ENCODE measurements around the gene CCDC24. TPM values are rescaled to one million over a fixed set of nuclear protein-coding genes. Genes with fewer than 3 reads are reported as not detected.

The CCDC24 gene
- total and polyA plus RNA-seq, 9 of the 15 experiments (the other 6 are each of a cell fraction or from before 2014, with no cell fraction given), result 0.31 to 4.5 (median 1.5) TPM

- Histone ChIP-seq H3K9me3 (replicated peaks; ENCODE audit: control insufficient read depth, insufficient read depth, low read depth, low read length) (no peaks in the 10 kb centered on the region), H3K4me1 (replicated peaks in 1 of 2; ENCODE audit: control insufficient read depth in 2 of 2, insufficient read depth in 2 of 2, low read length in 2 of 2) (peaks cover 20 to 41% of the 10 kb centered on the region in 2 experiments), H3K36me3 (ENCODE audit: control insufficient read depth, insufficient read depth, low read length) (peaks cover 21% of the 10 kb centered on the region), H2AFZ (ENCODE audit: low read depth, low read length) (no peak overlapping the region), H3K27ac (ENCODE audit: extremely low read depth, low read depth, low read length) (no peak overlapping the region; the same call in 2 of the 3 replicates), H3K79me2 (ENCODE audit: control insufficient read depth, insufficient read depth, low read length) (peaks cover 45% of the 10 kb centered on the region), H3K4me2 (ENCODE audit: insufficient read depth, low read length) (peak overlapping the region; percentile 98), H3K9ac (ENCODE audit: insufficient read depth in 1 of 2, low read depth in 2 of 2, low read length in 2 of 2) (peak overlapping the region; percentile 98; a peak in 3 of 4 replicates), H3K27me3 (ENCODE audit: control insufficient read depth in 2 of 2, insufficient read depth in 2 of 2, low read length in 2 of 2) (no peaks in the 10 kb centered on the region), H3K9me1 (ENCODE audit: control insufficient read depth, insufficient read depth, low read length) (no peaks in the 10 kb centered on the region), H3K4me3 (peak overlapping the region; percentile 60), H4K20me1 (replicated peaks; ENCODE audit: control insufficient read depth, insufficient read depth, low read length) (0 out of 2 replicates have a peak, but pooled peaks cover 2% of the 10 kb centered on the region)
- ATAC-seq (no peak), FAIRE-seq (no peak), DNase-seq (ENCODE audit: extremely low read depth in 1 of 4, low spot score in 3 of 4) (peak in 2 of 4 experiments; percentile 26 to 38)
- TF ChIP-seq BRCA1 (IDR thresholded peaks at IDR 0.05), result no peak
- no peak for TF ChIP-seq BRCA1 (CRISPR knock-in tag; IDR thresholded peaks at IDR 0.05)
- TF ChIP-seq, protein P1, sequence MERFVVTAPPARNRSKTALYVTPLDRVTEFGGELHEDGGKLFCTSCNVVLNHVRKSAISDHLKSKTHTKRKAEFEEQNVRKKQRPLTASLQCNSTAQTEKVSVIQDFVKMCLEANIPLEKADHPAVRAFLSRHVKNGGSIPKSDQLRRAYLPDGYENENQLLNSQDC (CRISPR knock-in tag; IDR thresholded peaks at IDR 0.05), result no peak
- TF ChIP-seq MAZ (CRISPR knock-in tag; conservative IDR thresholded peaks at IDR 0.05 in 1 of 2, IDR thresholded peaks at IDR 0.05 in 1 of 2), result no peak
- TF ChIP-seq ELF4 (CRISPR knock-in tag; IDR thresholded peaks at IDR 0.05), result no peak
- TF ChIP-seq GABPA (tag; conservative IDR thresholded peaks at IDR 0.05; ENCODE audit: low read depth), result no peak
- TF ChIP-seq MCM5 (IDR thresholded peaks at IDR 0.05; ENCODE audit: low read depth), result no peak
- no peak for TF ChIP-seq ETS2 (tag; IDR thresholded peaks at IDR 0.05; ENCODE audit: borderline replicate concordance, poor library complexity, severe bottlenecking)
- no peak for TF ChIP-seq HNRNPH1 (optimal IDR thresholded peaks at IDR 0.05; ENCODE audit: low read depth, low read length)
- TF ChIP-seq PML (IDR thresholded peaks at IDR 0.05; ENCODE audit: low read length), result no peak
- TF ChIP-seq SRSF7 (optimal IDR thresholded peaks at IDR 0.05; ENCODE audit: low read depth, low read length), result no peak
- TF ChIP-seq PHF21A (IDR thresholded peaks at IDR 0.05; ENCODE audit: borderline replicate concordance, low read depth), result no peak
- ChIA-PET CTCF (ENCODE audit: low intra/inter-chr PET ratio) (no interaction called here), POLR2A (interaction anchor here (0.6 to 2.9 kb wide), 6 partner anchors 10 to 241 kb away, joined by 3 to 11 read pairs (median 4); partner anchors contain the start of genes DPH2 and ST3GAL3)
- 37% methylated on average over 3 of the region's 3 CpGs for WGBS (ENCODE audit: insufficient coverage, low coverage, missing lambda C conversion rate)
- in situ Hi-C loops (cut with MboI) (no loop called here), intact Hi-C loops (cut with micrococcal nuclease) (loop anchor here (5.0 kb wide), 1 partner anchor 89 kb away; no protein-coding TSS in a partner anchor)
- no TSS peak for BruUV-seq (replicated peaks)
Measured at GRCh38 chr1:43947874-43948437, 43.4 kb upstream of the CCDC24 start.
